GM12878 (cell line): ENCODE measurements around the gene ARL9.

ENCODE experiments used
- POLR2AphosphoS2 ChIP-seq: IDR thresholded peaks from 2 replicates; pipeline ENCODE4 v1.6.1; 2011; ENCODE audit warnings: low read depth, mild to moderate bottlenecking, low read length, improper control_type of control experiment, moderate library complexity
- POLR2AphosphoS5 ChIP-seq: IDR thresholded peaks from 2 replicates; pipeline ENCODE4 v1.6.1; 2011; ENCODE audit warnings: mild to moderate bottlenecking, low read length, inconsistent platforms
- RAD21 ChIP-seq: IDR thresholded peaks from 2 replicates; pipeline ENCODE4 v1.6.1; 2011; ENCODE audit warnings: mild to moderate bottlenecking, low read depth, low read length, moderate library complexity; ENCODE audit not compliant: insufficient read depth
- TF ChIP-seq, protein P1 (sequence below), 3 experiments: IDR thresholded peaks in 2 of 3; conservative IDR thresholded peaks in 1 of 3; 2 replicates each; pipeline ENCODE4 v1.5.1; 2011; ENCODE audit warnings: low read depth in 3 of 3, low read length in 3 of 3, mild to moderate bottlenecking in 3 of 3, control low read depth in 2 of 3, moderate library complexity in 2 of 3, inconsistent platforms in 1 of 3, mixed read lengths in 1 of 3; ENCODE audit not compliant: control insufficient read depth in 2 of 3, insufficient read depth in 1 of 3; ENCODE audit errors: extremely low read depth in 1 of 3
- TF ChIP-seq, protein P2 (sequence below): IDR thresholded peaks from 2 replicates; pipeline ENCODE4 v1.6.1; 2012; ENCODE audit warnings: low read depth, low read length, improper control_type of control experiment

DNA sequence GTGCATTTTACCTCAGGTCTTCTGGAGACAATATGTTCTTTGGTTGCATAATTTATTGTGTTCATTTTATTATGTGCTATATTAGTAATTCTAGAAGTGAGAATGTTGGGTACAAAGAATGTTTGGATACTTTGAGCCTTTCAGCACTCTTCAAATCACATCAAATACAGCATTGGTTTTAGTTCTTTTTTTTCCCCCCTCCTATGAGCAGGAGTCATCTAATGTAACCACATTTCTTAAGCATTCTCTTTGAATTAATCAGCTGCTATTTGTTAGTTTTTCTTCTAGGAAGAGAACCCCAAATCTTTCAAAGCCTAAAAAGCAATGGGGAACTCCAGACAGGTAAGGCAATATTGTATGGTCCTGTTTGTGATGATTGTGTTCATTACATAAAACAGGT is 46.7 kb downstream of the ARL9 start:
- no peak for TF ChIP-seq RAD21
- TF ChIP-seq, protein P1, sequence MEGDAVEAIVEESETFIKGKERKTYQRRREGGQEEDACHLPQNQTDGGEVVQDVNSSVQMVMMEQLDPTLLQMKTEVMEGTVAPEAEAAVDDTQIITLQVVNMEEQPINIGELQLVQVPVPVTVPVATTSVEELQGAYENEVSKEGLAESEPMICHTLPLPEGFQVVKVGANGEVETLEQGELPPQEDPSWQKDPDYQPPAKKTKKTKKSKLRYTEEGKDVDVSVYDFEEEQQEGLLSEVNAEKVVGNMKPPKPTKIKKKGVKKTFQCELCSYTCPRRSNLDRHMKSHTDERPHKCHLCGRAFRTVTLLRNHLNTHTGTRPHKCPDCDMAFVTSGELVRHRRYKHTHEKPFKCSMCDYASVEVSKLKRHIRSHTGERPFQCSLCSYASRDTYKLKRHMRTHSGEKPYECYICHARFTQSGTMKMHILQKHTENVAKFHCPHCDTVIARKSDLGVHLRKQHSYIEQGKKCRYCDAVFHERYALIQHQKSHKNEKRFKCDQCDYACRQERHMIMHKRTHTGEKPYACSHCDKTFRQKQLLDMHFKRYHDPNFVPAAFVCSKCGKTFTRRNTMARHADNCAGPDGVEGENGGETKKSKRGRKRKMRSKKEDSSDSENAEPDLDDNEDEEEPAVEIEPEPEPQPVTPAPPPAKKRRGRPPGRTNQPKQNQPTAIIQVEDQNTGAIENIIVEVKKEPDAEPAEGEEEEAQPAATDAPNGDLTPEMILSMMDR (IDR thresholded peaks at IDR 0.05 in 2 of 3, conservative IDR thresholded peaks at IDR 0.05 in 1 of 3; ENCODE audit: control insufficient read depth in 2 of 3, extremely low read depth in 1 of 3, insufficient read depth in 1 of 3, low read depth in 3 of 3, low read length in 3 of 3), result no peak
- TF ChIP-seq, protein P2, sequence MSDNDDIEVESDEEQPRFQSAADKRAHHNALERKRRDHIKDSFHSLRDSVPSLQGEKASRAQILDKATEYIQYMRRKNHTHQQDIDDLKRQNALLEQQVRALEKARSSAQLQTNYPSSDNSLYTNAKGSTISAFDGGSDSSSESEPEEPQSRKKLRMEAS, result no peak
- no peak for TF ChIP-seq POLR2AphosphoS5
- no peak for TF ChIP-seq POLR2AphosphoS2
